HG03025 (cell line): Measurements from ENCODE around the gene CCDC148.
"Not testable (repeated sequence)": the region's sequence is repeated elsewhere in the genome, so short reads cannot be mapped to it uniquely, and the experiment has no call there.

Source experiments
- ATAC-seq: cut with Tn5 transposase; IDR thresholded peaks from one replicate; pipeline ENCODE4 v1.9.1; 2021; ENCODE audit warnings: mild to moderate bottlenecking, moderate library complexity; ENCODE audit not compliant: unreplicated experiment, low FRiP score

CCDC148 gene

DNA sequence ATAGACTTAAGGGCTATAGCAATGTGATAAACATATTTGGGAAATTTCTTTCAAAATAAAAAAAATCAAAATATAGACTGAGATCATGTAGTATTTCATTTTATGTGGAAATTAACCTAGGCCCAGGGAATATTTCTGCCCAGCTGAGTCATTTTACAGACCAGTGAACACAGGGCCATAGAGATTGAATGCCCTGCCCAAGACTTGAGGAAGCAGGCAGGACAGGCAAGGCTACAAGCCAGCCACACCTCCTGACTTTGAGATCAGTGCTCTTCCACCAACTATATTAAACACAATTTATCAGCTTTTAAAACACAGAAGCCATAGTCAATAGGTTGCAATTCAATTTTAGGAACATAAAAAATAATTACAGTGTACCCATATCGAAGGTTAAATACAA lies 12.9 kb downstream of the CCDC148 start:
- no peak for ATAC-seq

GRCh38 chr2:158439062-158439461 lies 17.5 kb downstream of the CCDC148 start:
- not testable (repeated sequence) for ATAC-seq

DNA sequence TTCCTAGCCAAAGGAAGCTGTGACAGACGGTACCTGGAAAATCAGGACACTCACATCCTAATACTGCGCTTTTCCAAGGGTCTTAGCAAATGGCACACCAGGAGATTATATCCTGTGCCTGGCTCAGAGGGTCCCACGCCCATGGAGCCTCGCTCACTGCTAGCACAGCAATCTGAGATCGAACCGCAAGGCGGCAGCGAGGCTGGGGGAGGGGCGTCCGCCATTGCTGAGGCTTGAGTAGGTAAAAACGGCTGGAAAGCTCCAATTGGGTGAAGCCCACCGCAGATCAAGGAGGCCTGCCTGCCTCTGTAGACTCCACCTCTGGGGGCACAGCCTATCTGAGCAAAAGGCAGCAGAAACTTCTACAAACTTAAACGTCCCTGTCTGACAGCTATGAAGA lies 22.8 kb downstream of the CCDC148 start:
- ATAC-seq: not testable (repeated sequence)

DNA sequence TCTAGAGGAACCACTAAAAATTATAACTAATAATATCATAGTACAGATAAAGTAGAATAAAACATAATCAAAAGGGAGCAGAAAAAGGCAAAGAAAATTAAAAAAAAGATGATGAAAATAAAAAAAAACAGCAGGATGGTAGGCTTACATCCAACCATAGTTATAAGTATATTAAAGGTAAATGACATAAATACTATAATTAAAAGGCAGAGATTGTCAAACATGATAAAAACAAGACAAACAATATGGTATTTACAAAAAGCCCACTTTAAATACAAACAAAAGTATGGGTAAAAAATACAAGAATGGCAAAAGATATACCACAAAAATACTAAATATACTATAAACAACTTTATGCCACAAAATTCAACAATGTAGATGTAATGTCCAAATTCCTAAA lies 24.4 kb downstream of the CCDC148 start:
- no peak for ATAC-seq

- ATAC-seq: no peak
Observed at GRCh38 chr2:158414538-158414937, 42.0 kb downstream of the CCDC148 start.

- no peak for ATAC-seq
Observed at GRCh38 chr2:158413581-158413980, 43.0 kb downstream of the CCDC148 start.

DNA sequence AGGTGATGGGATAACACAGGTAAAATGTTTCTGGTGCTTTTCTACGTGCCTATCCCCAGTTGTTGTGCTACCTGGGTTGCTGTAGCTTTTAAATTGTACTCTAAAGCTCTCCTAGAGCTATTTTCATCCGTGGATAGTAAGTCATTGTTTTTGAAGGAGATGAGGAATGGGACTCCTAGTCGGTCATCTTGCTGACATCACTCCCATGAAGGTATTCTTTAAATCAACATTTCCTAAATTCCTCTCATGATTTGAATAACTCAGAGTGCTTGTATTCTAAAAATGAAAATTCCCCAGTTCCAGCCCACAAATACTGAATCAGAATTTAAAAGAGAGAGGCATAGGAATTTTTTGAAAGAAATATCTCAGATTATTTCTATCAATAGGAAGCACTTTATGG lies 44.3 kb downstream of the CCDC148 start:
- no peak for ATAC-seq

DNA sequence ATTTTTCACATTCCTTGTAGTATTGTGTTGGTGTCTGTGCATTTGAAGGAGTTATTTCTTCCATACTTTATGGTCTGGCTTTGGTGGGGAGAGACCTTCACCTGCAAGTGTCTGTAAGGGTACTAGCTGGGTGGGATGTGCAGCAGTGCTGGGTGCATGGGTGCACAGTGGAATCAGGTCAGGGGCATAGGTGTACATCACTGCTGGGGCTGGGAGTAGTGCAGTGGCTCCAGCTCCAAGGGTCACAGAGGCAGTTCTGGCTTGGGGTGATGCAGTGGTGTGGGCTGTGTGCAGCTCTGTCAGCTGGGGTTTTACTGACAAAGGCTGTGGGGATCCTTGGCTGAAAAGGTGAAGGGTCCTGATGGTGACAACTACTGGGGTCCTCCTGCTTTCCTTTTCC lies 44.8 kb downstream of the CCDC148 start:
- no peak for ATAC-seq

GRCh38 chr2:158410132-158410531 lies 46.4 kb downstream of the CCDC148 start:
- ATAC-seq: no peak

DNA sequence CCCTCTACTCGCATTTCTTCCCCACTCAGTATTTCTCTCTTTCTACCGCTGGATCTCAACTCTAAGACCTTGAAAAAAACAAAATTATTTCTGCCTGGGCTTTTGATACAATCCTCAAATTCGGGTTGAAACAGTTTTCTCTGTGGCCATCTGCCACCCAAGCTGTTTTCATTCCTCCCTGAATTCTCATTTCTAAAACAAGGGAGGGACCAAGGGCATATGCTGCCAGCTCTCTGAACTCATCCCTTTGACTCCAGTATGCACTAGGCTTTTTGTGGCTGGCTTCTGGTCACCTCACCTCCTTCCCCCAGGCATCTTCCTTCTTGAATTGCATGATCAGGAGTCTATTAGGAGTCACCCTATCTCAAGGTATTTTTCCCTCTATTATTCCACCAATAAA lies 49.5 kb downstream of the CCDC148 start:
- no peak for ATAC-seq

- ATAC-seq: no peak
Observed at GRCh38 chr2:158405341-158405740, 51.2 kb downstream of the CCDC148 start.

- no peak for ATAC-seq
Observed at GRCh38 chr2:158403237-158403636, 53.3 kb downstream of the CCDC148 start.

GRCh38 chr2:158402665-158403064 lies 53.9 kb downstream of the CCDC148 start:
- ATAC-seq: no peak

- no peak for ATAC-seq
Observed at GRCh38 chr2:158395166-158395565, 61.4 kb downstream of the CCDC148 start.

GRCh38 chr2:158394453-158394852 lies 62.1 kb downstream of the CCDC148 start:
- ATAC-seq: no peak

DNA sequence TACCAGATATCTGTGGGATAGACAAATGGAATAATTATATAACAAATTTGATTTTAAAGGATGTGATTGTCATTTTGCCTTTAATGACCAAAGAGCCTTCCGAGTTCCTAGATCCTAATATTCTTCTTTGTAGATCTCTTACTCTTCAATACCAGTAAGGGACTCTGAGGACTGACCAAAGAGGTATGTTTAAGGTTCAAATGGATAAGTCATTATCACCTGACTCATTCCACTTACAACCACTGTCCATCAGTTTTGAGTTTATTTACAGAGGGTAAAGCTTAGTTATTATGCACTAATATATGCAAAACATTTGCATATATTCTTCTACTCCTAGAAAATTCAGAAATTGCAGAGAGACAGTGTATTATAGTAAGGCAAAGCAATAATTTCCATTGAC lies 62.7 kb downstream of the CCDC148 start:
- no peak for ATAC-seq

DNA sequence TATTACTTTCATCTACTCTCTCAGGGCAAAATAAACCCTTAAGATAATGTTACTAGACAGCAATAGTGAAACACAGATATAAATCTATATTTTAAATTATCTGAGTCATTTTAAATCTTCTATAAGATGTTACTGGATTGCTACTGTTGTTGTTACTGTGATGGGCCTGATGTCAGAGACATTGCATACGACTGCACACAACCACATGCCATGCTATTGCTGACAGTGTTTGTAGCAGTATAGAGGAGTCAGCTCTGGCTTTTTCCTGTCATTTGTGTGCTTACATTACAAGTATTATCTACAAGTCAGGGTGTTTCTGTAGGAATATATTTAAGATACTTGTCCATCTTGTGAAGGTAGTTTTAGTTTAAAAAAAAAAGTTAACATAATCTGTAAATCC lies 63.9 kb downstream of the CCDC148 start:
- ATAC-seq: no peak

- ATAC-seq: no peak
Observed at GRCh38 chr2:158391876-158392275, 64.7 kb downstream of the CCDC148 start.

- ATAC-seq: no peak
Observed at GRCh38 chr2:158391361-158391760, 65.2 kb downstream of the CCDC148 start.

DNA sequence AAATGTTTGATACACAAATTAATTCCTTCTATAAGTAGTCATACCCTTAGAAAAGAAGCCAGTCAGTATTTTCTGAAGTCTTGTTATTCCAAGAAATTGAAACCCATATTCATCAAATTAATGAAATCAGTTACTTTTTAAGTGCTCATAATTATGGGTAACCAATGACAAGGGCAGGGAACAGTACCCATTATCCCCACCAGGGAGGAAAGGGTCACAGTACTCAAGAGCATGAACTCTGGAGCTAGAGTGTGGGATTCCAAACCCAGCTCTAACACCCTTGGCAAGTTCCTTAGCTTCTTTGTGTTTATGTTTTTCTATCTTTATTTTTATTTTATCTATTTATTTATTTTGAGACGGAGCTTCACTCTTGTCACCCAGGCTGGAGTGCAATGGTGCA lies 68.4 kb downstream of the CCDC148 start:
- no peak for ATAC-seq

GRCh38 chr2:158385646-158386045 lies 70.9 kb downstream of the CCDC148 start:
- no peak for ATAC-seq

DNA sequence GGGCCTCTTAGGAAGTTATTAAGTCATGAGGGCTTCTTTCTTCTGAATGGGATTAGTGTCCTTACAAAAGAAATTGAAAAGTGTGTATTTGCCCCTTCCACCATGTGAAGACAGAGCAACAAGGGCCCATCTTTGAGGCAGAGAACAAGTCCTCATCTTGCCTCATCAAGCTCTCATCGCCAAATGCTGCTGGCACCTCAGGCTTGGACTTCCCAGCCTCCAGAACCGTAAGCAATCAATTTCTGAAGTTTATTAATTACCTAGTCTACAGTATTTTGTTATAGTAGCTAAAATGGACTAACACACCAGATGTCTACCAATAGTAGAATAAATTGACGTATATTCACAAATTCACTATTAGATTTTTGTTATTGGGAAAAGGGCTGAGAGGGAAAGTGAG lies 74.6 kb downstream of the CCDC148 start:
- no peak for ATAC-seq

- no peak for ATAC-seq
Observed at GRCh38 chr2:158381205-158381604, 75.3 kb downstream of the CCDC148 start.
